ENCODE measurements around the gene DEPDC5. TPM values are rescaled to one million over a fixed set of nuclear protein-coding genes. Genes with fewer than 3 reads are reported as not detected.
"Not testable (repeated sequence)": the region's sequence is repeated elsewhere in the genome, so short reads cannot be mapped to it uniquely, and the experiment has no call there.

DEPDC5 gene
- total RNA-seq, 4 donors from 2014 or later = 6.6 to 12.2 (median 10.4) TPM

GRCh38 chr22:31768422-31769059 is 14.7 kb downstream of the DEPDC5 start:
- Histone ChIP-seq H3K9me3 (no peaks in the 10 kb centered on the region), H3K4me1 (no peaks in the 10 kb centered on the region), H3K36me3 (peaks cover 0 to 68% of the 10 kb centered on the region in 2 donors), H3K27ac (no peak overlapping the region), H3K27me3 (no peaks in the 10 kb centered on the region), H3K4me3 (no peak overlapping the region)
- TF ChIP-seq POLR2A (IDR thresholded peaks at IDR 0.05) (no peak), CTCF (IDR thresholded peaks at IDR 0.05 in 4 of 5, conservative IDR thresholded peaks at IDR 0.05 in 1 of 5) (no peak)
- intact Hi-C loops (cut with DNase I; ENCODE audit: low total_unique reads) (no loop called here), in situ Hi-C loops (cut with MboI; ENCODE audit: low sequenced_read_pairs in 4 of 4) (no loop called here)
- DNase-seq (no peak), ATAC-seq (no peak)

GRCh38 chr22:31773416-31773815 is 19.6 kb downstream of the DEPDC5 start:
- in situ Hi-C loops (cut with MboI; ENCODE audit: low sequenced_read_pairs in 4 of 4) = no loop called here
- no peaks in the 10 kb centered on the region for H3K4me1 ChIP-seq

GRCh38 chr22:31776231-31776630 is 22.4 kb downstream of the DEPDC5 start:
- TF ChIP-seq POLR2A (IDR thresholded peaks at IDR 0.05) (no peak), CTCF (IDR thresholded peaks at IDR 0.05 in 4 of 5, conservative IDR thresholded peaks at IDR 0.05 in 1 of 5) (no peak)
- H3K36me3 ChIP-seq = peaks cover 0 to 31% of the 10 kb centered on the region in 2 donors
- no peaks in the 10 kb centered on the region for H3K4me1 ChIP-seq
- no peak for ATAC-seq
- no peaks in the 10 kb centered on the region for H3K9me3 ChIP-seq
- H3K27me3 ChIP-seq = no peaks in the 10 kb centered on the region
- no peak overlapping the region for H3K4me3 ChIP-seq
- DNase-seq = no peak
- in situ Hi-C loops (cut with MboI; ENCODE audit: low sequenced_read_pairs in 4 of 4) (no loop called here), intact Hi-C loops (cut with DNase I; ENCODE audit: low total_unique reads) (no loop called here)
- H3K27ac ChIP-seq = no peak overlapping the region

More at GRCh38 chr22:31773416-31773815, 19.6 kb downstream of the DEPDC5 start:
- DNase-seq (no peak), ATAC-seq (no peak)
- H3K9me3 ChIP-seq = no peaks in the 10 kb centered on the region
- H3K36me3 ChIP-seq = peaks cover 0 to 36% of the 10 kb centered on the region in 2 donors
- H3K27ac ChIP-seq = no peak overlapping the region
- intact Hi-C loops (cut with DNase I; ENCODE audit: low total_unique reads) = no loop called here
- no peak for TF ChIP-seq POLR2A (IDR thresholded peaks at IDR 0.05)
- TF ChIP-seq CTCF (IDR thresholded peaks at IDR 0.05 in 4 of 5, conservative IDR thresholded peaks at IDR 0.05 in 1 of 5) = no peak
- H3K4me3 ChIP-seq = no peak overlapping the region
- no peaks in the 10 kb centered on the region for H3K27me3 ChIP-seq

DNA sequence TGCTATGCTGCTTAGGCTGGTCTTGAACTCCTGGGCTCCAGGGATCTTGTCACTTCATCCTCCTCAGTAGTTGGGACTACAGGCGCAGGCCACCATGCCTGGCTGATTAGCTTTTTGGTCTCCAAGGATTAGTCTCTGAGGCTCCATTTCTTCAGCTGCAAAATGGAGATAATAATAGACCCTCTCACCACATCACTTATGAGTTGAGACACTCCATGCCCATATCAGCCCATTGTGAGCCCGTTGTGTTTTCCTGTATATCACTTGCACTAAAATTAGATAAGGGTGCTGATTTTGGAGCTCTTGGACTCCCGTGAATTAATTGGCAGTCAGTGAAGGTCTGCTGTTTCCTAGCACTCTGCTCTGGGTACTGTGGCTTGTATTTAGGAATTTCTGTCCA is 36.0 kb downstream of the DEPDC5 start:
- no peaks in the 10 kb centered on the region for H3K27me3 ChIP-seq
- DNase-seq = no peak
- H3K27ac ChIP-seq = no peak overlapping the region
- ATAC-seq = no peak
- H3K36me3 ChIP-seq = peaks cover 0 to 33% of the 10 kb centered on the region in 2 donors
- in situ Hi-C loops (cut with MboI; ENCODE audit: low sequenced_read_pairs in 4 of 4) (no loop called here), intact Hi-C loops (cut with DNase I; ENCODE audit: low total_unique reads) (no loop called here)
- no peak for TF ChIP-seq CTCF (IDR thresholded peaks at IDR 0.05 in 4 of 5, conservative IDR thresholded peaks at IDR 0.05 in 1 of 5)
- TF ChIP-seq POLR2A (IDR thresholded peaks at IDR 0.05) = no peak
- H3K4me1 ChIP-seq = no peaks in the 10 kb centered on the region
- H3K4me3 ChIP-seq = no peak overlapping the region
- no peaks in the 10 kb centered on the region for H3K9me3 ChIP-seq

- Histone ChIP-seq H3K36me3 (peaks cover 0 to 29% of the 10 kb centered on the region in 2 donors), H3K27me3 (no peaks in the 10 kb centered on the region), H3K4me3 (no peak overlapping the region), H3K27ac (no peak overlapping the region), H3K9me3 (no peaks in the 10 kb centered on the region), H3K4me1 (no peaks in the 10 kb centered on the region)
- intact Hi-C loops (cut with DNase I; ENCODE audit: low total_unique reads) = no loop called here
- ATAC-seq = no peak
- TF ChIP-seq POLR2A (IDR thresholded peaks at IDR 0.05) = no peak
- TF ChIP-seq CTCF (IDR thresholded peaks at IDR 0.05 in 4 of 5, conservative IDR thresholded peaks at IDR 0.05 in 1 of 5) = no peak
- DNase-seq = no peak
- in situ Hi-C loops (cut with MboI; ENCODE audit: low sequenced_read_pairs in 4 of 4) = no loop called here
Observed at GRCh38 chr22:31790240-31790639, 36.4 kb downstream of the DEPDC5 start.

DNA sequence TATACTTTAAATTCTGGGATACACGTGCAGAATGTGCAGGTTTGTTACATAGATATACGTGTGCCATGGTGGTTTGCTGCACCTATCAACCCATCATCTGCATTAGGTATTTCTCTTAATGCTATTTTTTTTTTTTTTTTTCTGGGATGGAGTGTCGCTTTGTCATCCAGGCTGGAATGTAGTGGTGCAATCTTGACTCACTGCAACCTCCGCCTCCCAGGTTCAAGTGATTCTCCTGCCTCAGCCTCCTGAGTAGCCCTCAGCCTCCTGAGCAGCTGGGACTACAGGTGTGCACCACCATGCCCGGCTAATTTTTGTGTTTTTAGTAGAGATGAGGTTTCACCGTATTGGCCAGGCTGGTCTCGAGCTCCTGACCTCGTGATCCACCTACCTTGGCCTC is 45.5 kb downstream of the DEPDC5 start:
- H3K4me1 ChIP-seq; DNase-seq; in situ Hi-C loops (cut with MboI; ENCODE audit: low sequenced_read_pairs in 4 of 4); intact Hi-C loops (cut with DNase I; ENCODE audit: low total_unique reads); H3K4me3 ChIP-seq; H3K27me3 ChIP-seq; H3K27ac ChIP-seq; H3K9me3 ChIP-seq; ATAC-seq: not testable (repeated sequence)
- peaks cover 3 to 68% of the 10 kb centered on the region in 2 donors for H3K36me3 ChIP-seq

All from gastrocnemius medialis (tissue), 4 donors.